Colonic mucosa (tissue), 4 donors: ENCODE data around the gene CFAP74. TPM values are rescaled to one million over a fixed set of nuclear protein-coding genes. Genes with fewer than 3 reads are reported as not detected.

Experiments used
- DNase-seq: peaks from one replicate; pipeline ENCODE4 v3.0.0-alpha.2; 2020
- H3K27ac ChIP-seq: fragments of 200-600 bp; one replicate; pipeline ENCODE4 v1.8.0; 2021
- H3K27me3 ChIP-seq: fragments of 200-600 bp; one replicate; pipeline ENCODE4 v1.8.0; 2021
- H3K36me3 ChIP-seq: fragments of 200-600 bp; one replicate; pipeline ENCODE4 v1.8.0; 2021
- H3K4me1 ChIP-seq: fragments of 200-600 bp; one replicate; pipeline ENCODE4 v1.8.0; 2021; ENCODE audit warnings: mild to moderate bottlenecking
- H3K4me3 ChIP-seq: fragments of 200-600 bp; one replicate; pipeline ENCODE4 v1.8.0; 2021
- H3K9ac ChIP-seq, 2 donors: one replicate each; pipeline ENCODE4 v1.7.0; 2013; ENCODE audit warnings: control low read depth in 2 of 2, low read depth in 2 of 2, low read length in 2 of 2
- H3K9me3 ChIP-seq: fragments of 200-600 bp; one replicate; pipeline ENCODE4 v1.8.0; 2021
- intact Hi-C: fragments of 100-400 bp; cut with DNase I; formaldehyde crosslinking; loops from one replicate; pipeline ENCODE4 v1.14.1; 2022
- total RNA-seq, 2 donors: library from RNA; stranded (reverse); fragmentation: NEBNext Ultra II Directional in 1 of 2; extraction: Animal tissue kit (Norgen Biotek cat#: 25700) in 1 of 2; gene quantifications; one replicate each; pipeline ENCODE4 v1.2.1, GENCODE V29; 2021
- TF ChIP-seq, protein P1 (sequence below): fragments of 200-600 bp; IDR thresholded peaks from one replicate; pipeline ENCODE4 v1.8.0; 2022; ENCODE audit warnings: antibody characterized with exemption, mild to moderate bottlenecking
- donor health status: healthy.
- donor health status: DM: no; HTN: no; CAD: no.
- donor health status: DM: no; HTN: no; CAD: no.

CFAP74 gene
- total RNA-seq, 2 donors from 2014 or later: 0.10 to 0.16 TPM

DNA sequence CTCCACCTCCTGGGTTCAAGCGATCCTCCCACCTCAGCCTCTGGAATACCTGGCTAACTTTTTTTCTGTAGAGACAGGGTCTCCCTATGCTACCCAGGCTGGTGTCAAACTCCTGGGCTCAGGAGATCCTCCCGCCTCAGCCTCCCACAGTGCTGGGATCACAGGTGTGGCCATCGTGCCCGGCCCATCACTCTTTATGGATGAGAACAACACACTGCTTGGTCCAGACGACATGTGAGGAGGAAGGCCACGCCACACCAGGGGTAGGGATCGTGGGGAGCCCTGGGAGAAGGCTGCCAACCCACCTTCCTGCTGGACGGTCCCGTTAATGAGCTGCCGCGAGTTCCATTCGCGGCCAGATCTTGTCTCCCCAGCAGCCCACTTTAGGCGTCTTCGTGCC lies 10.6 kb upstream of the CFAP74 start:
- Histone ChIP-seq H3K27me3 (peaks cover 12% of the 10 kb centered on the region), H3K9ac (no peak overlapping the region), H3K36me3 (no peaks in the 10 kb centered on the region), H3K4me3 (no peak overlapping the region), H3K4me1 (no peaks in the 10 kb centered on the region), H3K9me3 (no peaks in the 10 kb centered on the region), H3K27ac (no peak overlapping the region)
- no peak for DNase-seq
- TF ChIP-seq, protein P1, sequence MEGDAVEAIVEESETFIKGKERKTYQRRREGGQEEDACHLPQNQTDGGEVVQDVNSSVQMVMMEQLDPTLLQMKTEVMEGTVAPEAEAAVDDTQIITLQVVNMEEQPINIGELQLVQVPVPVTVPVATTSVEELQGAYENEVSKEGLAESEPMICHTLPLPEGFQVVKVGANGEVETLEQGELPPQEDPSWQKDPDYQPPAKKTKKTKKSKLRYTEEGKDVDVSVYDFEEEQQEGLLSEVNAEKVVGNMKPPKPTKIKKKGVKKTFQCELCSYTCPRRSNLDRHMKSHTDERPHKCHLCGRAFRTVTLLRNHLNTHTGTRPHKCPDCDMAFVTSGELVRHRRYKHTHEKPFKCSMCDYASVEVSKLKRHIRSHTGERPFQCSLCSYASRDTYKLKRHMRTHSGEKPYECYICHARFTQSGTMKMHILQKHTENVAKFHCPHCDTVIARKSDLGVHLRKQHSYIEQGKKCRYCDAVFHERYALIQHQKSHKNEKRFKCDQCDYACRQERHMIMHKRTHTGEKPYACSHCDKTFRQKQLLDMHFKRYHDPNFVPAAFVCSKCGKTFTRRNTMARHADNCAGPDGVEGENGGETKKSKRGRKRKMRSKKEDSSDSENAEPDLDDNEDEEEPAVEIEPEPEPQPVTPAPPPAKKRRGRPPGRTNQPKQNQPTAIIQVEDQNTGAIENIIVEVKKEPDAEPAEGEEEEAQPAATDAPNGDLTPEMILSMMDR: no peak
- intact Hi-C loops: no loop called here

DNA sequence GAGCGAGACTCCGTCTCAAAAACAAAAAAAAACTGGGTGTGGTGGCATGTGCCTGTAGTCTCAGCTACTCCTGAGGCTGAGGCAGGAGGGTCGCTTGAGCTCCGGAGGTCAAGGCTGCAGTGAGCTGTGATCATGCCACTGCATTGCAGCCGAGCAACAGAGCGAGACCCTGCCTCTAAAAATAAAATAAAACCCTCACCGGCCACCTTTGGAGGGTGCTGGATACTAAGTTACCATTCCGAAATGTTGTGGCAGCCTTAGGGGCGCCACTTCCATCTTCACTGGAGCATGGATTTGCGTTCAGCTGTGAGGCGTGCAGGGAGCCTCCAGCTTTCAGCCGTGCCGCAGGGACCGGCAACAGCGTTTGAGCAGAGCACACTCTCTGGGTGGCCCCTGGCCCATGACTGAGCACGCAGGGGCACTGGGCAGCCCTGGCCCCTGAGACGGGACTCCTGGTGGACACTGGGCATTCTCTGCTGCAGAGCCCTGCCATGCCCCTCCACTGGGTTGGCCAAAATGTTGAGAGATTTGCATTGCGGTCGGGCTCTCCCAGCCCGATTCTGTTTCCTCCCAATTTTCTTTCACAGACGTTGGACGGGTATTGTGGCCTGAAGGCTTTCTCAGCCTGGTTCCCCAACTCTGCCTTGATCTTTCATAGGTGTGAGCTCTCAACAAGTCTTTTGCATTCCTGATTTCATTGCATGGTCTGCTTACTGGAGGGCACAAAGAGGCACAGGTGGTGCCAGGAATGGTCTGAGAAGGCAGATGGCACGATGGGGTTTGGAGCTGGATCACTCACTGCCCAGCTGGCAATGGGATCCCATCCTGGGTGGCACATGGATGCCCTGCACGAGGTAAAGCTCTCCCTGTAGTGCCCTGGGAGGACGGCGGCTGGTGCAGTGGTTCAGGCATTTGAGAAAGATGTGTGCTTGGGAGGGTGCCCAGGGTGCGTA lies 5.8 kb upstream of the CFAP74 start:
- H3K36me3 ChIP-seq: no peaks in the 10 kb centered on the region
- TF ChIP-seq, protein P1: no peak
- H3K9me3 ChIP-seq: no peaks in the 10 kb centered on the region
- no peak overlapping the region for H3K9ac ChIP-seq
- no peak for DNase-seq
- H3K27ac ChIP-seq: no peak overlapping the region
- H3K4me3 ChIP-seq: no peak overlapping the region
- no peaks in the 10 kb centered on the region for H3K4me1 ChIP-seq
- no peaks in the 10 kb centered on the region for H3K27me3 ChIP-seq
- intact Hi-C loops: no loop called here

DNA sequence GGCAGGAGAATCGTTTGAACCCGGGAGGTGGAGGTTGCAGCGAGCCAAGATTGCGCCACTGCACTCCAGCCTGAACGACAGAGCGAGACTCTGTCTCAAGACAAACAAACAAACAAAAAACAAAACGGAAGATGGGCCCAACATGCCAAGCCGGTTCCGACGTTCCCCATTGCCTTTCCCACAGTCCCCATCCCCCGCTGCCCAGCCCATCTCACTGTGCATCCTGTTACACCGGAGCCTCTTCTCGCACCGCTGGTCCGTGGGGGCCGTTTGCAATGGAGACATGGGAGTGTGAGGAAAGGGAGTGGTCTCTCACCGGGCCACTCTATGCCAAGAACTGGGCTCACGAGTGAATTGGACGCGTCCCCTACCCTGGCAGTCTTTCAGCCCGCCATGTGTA lies 1.3 kb upstream of the CFAP74 start:
- intact Hi-C loops: no loop called here
- DNase-seq: no peak
- Histone ChIP-seq H3K9ac (no peak overlapping the region), H3K27ac (no peak overlapping the region), H3K27me3 (peaks cover 12% of the 10 kb centered on the region), H3K36me3 (no peaks in the 10 kb centered on the region), H3K4me3 (no peak overlapping the region), H3K4me1 (no peaks in the 10 kb centered on the region), H3K9me3 (no peaks in the 10 kb centered on the region)
- TF ChIP-seq, protein P1: no peak

DNA sequence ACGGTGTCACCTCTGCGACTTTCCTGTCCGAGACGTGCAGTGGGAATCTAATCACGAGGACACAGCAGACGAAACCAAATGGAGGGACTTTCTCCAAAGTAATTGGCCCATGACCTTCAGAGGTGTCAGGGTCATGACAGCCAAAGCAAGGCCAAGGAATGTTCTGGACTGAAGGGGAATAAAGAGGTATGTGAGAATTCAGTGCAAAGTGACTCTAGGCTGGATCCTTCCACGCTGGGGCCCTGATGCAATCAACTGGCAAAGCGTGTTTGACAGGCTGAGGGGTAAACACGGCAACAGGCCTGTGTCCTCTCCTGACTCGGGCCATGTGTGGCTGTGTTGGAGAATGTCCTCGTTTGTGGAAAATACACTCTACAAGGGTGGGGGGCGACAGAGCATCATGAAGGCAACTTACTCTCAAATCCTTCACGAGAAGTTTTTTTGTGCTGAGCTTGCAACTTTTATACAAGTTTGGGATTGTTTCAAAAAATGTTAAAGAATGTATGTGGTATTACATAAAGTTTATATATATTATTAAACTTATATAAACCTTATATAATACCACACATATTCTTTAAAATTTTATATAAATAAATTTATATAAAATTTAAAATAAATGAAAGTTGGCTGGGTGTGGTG lies 1.7 kb downstream of the CFAP74 start:
- Histone ChIP-seq H3K36me3 (no peaks in the 10 kb centered on the region), H3K9ac (no peak overlapping the region), H3K9me3 (no peaks in the 10 kb centered on the region), H3K4me1 (no peaks in the 10 kb centered on the region), H3K27me3 (peaks cover 12% of the 10 kb centered on the region), H3K27ac (no peak overlapping the region), H3K4me3 (no peak overlapping the region)
- no peak for DNase-seq
- intact Hi-C loops: no loop called here
- TF ChIP-seq, protein P1: no peak

DNA sequence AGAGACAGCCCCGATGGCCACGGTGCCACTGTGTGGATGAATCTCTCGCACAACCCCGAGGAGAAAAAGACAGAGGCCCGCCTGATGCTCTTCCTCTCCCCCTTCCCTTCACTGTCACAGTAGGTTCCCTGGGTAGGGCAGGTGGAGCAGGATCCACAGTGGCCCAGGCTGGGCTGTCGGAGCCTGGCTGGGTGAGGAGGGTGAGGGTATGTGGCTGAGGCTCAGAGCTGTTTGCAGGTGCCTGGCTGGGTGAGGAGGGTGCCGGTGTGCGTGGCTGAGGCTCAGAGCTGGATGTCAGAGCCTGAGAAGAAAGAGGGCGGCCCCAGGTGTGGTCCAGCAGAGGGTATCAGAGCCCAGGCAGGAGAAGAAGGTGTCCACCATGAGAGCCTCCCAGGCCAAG lies 2.7 kb downstream of the CFAP74 start:
- DNase-seq: no peak
- peaks cover 12% of the 10 kb centered on the region for H3K27me3 ChIP-seq
- H3K9ac ChIP-seq: no peak overlapping the region
- H3K27ac ChIP-seq: no peak overlapping the region
- no peaks in the 10 kb centered on the region for H3K36me3 ChIP-seq
- H3K4me1 ChIP-seq: no peaks in the 10 kb centered on the region
- H3K9me3 ChIP-seq: no peaks in the 10 kb centered on the region
- TF ChIP-seq, protein P1: no peak
- no peak overlapping the region for H3K4me3 ChIP-seq
- intact Hi-C loops: no loop called here
